G401 (cell line): ENCODE data around the gene CIB4. TPM values are rescaled to one million over a fixed set of nuclear protein-coding genes. Genes with fewer than 3 reads are reported as not detected.

Experiments
- DNase-seq: peaks from one replicate; pipeline ENCODE4 v3.0.0-alpha.2; 2015; ENCODE audit warnings: low spot score
- in situ Hi-C: cut with HindIII; loops from 2 replicates; pipeline ENCODE4 v1.10.0; 2016; ENCODE audit warnings: low sequenced_read_pairs, mixed read lengths
- total RNA-seq: library from RNA; depleted of rRNA; stranded (reverse); fragments of >200 nt; shearing (Covaris generic); gene quantifications from 2 replicates; pipeline ENCODE4 v1.2.3, GENCODE V29; 2014

Gene CIB4
- total RNA-seq, 1 experiment from 2014 or later: not detected

- in situ Hi-C loops: no loop called here
- DNase-seq: no peak
These were observed 6.8 kb upstream of the CIB4 start for GRCh38 chr2:26647981-26648380.

GRCh38 chr2:26646986-26647672 is 6.0 kb upstream of the CIB4 start:
- in situ Hi-C loops: no loop called here
- DNase-seq: no peak

GRCh38 chr2:26645762-26646161 is 4.6 kb upstream of the CIB4 start:
- in situ Hi-C loops: no loop called here
- no peak for DNase-seq

GRCh38 chr2:26644188-26644835 is 3.1 kb upstream of the CIB4 start:
- DNase-seq: no peak
- in situ Hi-C loops: no loop called here

GRCh38 chr2:26642429-26642828 is 1.3 kb upstream of the CIB4 start:
- in situ Hi-C loops: no loop called here
- DNase-seq: no peak

GRCh38 chr2:26640331-26640745 is 828 bp downstream of the CIB4 start:
- in situ Hi-C loops: no loop called here
- DNase-seq: no peak

GRCh38 chr2:26639685-26640243 is 1.4 kb downstream of the CIB4 start:
- in situ Hi-C loops: no loop called here
- DNase-seq: no peak

- in situ Hi-C loops: no loop called here
- DNase-seq: no peak
These were observed 3.3 kb downstream of the CIB4 start for GRCh38 chr2:26637811-26638310.

GRCh38 chr2:26636935-26637334 is 4.2 kb downstream of the CIB4 start:
- in situ Hi-C loops: no loop called here
- DNase-seq: peak; percentile 62

- DNase-seq: no peak
- in situ Hi-C loops: no loop called here
These were observed 5.8 kb downstream of the CIB4 start for GRCh38 chr2:26635401-26635800.

- no peak for DNase-seq
- in situ Hi-C loops: no loop called here
These were observed 6.4 kb downstream of the CIB4 start for GRCh38 chr2:26634636-26635230.

- no peak for DNase-seq
- in situ Hi-C loops: no loop called here
These were observed 7.1 kb downstream of the CIB4 start for GRCh38 chr2:26633993-26634595.

GRCh38 chr2:26633351-26633945 is 7.7 kb downstream of the CIB4 start:
- in situ Hi-C loops: no loop called here
- DNase-seq: no peak

- in situ Hi-C loops: no loop called here
- DNase-seq: no peak
These were observed 8.5 kb downstream of the CIB4 start for GRCh38 chr2:26632624-26633185.

- in situ Hi-C loops: no loop called here
- DNase-seq: peak; percentile 24
These were observed 9.6 kb downstream of the CIB4 start for GRCh38 chr2:26631401-26632170.

GRCh38 chr2:26630669-26631360 is 10.4 kb downstream of the CIB4 start:
- in situ Hi-C loops: no loop called here
- no peak for DNase-seq

GRCh38 chr2:26630235-26630634 is 10.9 kb downstream of the CIB4 start:
- no peak for DNase-seq
- in situ Hi-C loops: no loop called here

GRCh38 chr2:26629751-26630150 is 11.4 kb downstream of the CIB4 start:
- in situ Hi-C loops: no loop called here

More at GRCh38 chr2:26629751-26630150, 11.4 kb downstream of the CIB4 start:
- no peak for DNase-seq
